ENCODE results near the gene SLC6A7.

Gene SLC6A7

GRCh38 chr5:150208187-150209098, 18.6 kb downstream of the SLC6A7 start:
- no peak for DNase-seq (ENCODE audit: low read depth)
- TF ChIP-seq CTCF (IDR thresholded peaks at IDR 0.05; ENCODE audit: low read depth, low read length, missing control alignments), result no peak
- no peak overlapping the region for H3K4me3 ChIP-seq (ENCODE audit: low read depth, low read length)

- no peak for DNase-seq (ENCODE audit: low read depth)
- no peak overlapping the region for H3K4me3 ChIP-seq (ENCODE audit: low read depth, low read length)
- TF ChIP-seq CTCF (IDR thresholded peaks at IDR 0.05; ENCODE audit: low read depth, low read length, missing control alignments), result no peak
These were observed 19.3 kb downstream of the SLC6A7 start for GRCh38 chr5:150209099-150209635.

GRCh38 chr5:150210644-150211043, 20.8 kb downstream of the SLC6A7 start:
- no peak for TF ChIP-seq CTCF (IDR thresholded peaks at IDR 0.05; ENCODE audit: low read depth, low read length, missing control alignments)
- H3K4me3 ChIP-seq (ENCODE audit: low read depth, low read length), result no peak overlapping the region
- DNase-seq (ENCODE audit: low read depth), result no peak

GRCh38 chr5:150211156-150212030, 21.5 kb downstream of the SLC6A7 start:
- no peak for DNase-seq (ENCODE audit: low read depth)
- no peak overlapping the region for H3K4me3 ChIP-seq (ENCODE audit: low read depth, low read length)
- TF ChIP-seq CTCF (IDR thresholded peaks at IDR 0.05; ENCODE audit: low read depth, low read length, missing control alignments), result no peak

- TF ChIP-seq CTCF (IDR thresholded peaks at IDR 0.05; ENCODE audit: low read depth, low read length, missing control alignments), result no peak
- no peak overlapping the region for H3K4me3 ChIP-seq (ENCODE audit: low read depth, low read length)
- DNase-seq (ENCODE audit: low read depth), result no peak
These were observed 23.7 kb downstream of the SLC6A7 start for GRCh38 chr5:150213530-150213929.

- DNase-seq (ENCODE audit: low read depth), result no peak
- no peak overlapping the region for H3K4me3 ChIP-seq (ENCODE audit: low read depth, low read length)
- no peak for TF ChIP-seq CTCF (IDR thresholded peaks at IDR 0.05; ENCODE audit: low read depth, low read length, missing control alignments)
These were observed 24.4 kb downstream of the SLC6A7 start for GRCh38 chr5:150214289-150214688.
